ENCODE data around the gene CELF5.
"Not testable (repeated sequence)": the region's sequence is repeated elsewhere in the genome, so short reads cannot be mapped to it uniquely, and the experiment has no call there.

Gene CELF5

DNA sequence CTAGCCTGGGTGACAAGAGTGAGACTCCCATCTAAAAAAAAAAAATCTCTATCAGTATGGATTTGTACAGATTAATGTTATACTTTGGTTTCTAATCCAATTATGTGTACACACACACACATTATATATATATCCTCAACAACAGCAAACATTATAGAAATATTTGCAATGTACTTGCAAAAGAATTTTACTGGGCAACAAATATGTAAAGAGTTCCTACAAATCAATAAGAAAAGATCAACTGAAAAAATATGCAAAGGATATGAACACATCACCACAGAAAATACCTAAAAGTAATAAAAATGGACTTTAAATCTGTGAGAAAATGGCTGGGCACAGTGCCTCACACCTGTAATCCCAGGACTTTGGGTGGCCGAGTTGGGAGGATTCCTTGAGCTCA, 101.0 kb downstream of the CELF5 start:
- no peak for ATAC-seq

DNA sequence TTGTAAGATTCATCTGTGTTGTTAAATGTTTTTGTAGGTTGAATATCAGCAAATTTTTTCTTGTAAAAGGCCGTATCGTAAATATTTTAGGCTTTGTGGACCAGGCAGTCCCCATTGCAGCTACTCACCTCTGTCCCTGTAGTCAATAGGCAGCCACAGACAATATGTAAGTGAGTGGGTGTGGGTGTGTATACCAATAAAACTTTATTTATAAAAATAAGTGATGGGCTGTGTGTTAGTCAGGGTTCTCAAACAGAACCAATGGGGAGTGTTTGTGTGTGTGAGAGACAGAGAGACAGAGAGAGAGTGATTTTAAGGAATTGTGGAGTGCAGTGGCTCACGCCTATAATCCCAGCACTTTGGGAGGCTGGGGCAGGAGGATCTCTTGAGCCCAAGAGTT, 104.3 kb downstream of the CELF5 start:
- ATAC-seq = no peak

DNA sequence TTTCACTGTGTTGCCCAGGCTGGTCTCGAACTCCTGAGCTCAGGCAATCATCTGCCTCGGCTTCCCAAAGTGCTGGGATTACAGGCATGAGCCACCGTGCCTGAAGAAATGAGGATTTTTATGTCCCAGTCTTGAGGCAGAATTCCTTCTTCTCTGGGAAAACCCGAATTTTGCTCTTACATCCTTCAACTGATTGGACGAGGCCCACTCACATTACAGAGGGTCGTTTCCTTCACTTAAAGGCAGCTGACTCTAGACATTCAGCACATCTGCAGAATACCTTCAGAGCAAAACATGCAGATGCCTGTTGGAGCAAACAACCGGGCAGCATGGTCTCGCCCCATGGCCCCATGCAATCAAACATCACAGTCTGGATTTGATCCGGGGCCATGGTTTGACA, 105.6 kb downstream of the CELF5 start:
- ATAC-seq = no peak

DNA sequence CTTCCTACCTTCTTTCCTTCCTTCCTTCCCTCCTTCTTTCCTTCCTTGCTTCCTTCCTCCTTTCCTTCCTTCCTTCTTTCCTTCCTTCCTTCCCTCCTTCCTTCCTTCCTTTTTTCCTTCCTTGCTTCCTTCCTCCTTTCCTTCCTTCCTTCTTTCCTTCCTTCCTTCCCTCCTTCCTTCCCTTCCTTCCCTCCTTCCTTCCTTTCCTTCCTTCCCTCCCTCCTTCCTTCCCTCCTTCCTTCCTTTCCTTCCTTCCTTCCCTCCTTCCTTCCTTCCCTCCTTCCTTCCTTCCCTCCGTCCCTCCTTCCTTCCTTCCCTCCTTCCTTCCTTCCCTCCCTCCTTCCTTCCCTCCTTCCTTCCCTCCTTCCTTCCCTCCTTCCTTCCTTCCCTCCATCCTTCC, 107.8 kb downstream of the CELF5 start:
- not testable (repeated sequence) for ATAC-seq

DNA sequence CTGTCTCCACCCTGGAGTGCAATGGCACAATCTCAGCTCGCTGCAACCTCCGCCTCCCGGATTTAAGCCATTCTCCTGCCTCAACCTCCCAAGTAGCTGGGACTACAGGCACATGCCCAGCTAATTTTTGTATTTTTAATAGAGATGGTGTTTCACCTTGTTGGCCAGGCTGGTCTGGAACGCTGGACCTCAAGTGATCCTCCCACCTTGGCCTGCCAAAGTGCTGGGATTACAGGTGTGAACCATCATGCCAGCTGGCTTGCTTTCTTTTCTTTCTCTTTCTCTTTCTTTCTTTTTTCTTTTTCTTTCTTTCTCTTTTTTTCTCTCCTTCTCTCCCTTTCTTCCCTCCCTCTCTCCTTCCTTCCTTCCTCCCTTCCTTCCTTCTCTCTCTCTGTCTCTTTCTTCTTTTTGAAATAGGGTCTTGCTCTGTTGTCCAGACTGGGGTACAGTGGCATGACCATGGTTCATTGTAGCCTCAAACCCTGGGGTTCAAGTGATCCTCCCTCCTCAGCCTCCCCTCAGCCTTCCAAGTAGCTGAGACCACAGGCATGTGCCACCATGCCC, 108.6 kb downstream of the CELF5 start:
- no peak for ATAC-seq

DNA sequence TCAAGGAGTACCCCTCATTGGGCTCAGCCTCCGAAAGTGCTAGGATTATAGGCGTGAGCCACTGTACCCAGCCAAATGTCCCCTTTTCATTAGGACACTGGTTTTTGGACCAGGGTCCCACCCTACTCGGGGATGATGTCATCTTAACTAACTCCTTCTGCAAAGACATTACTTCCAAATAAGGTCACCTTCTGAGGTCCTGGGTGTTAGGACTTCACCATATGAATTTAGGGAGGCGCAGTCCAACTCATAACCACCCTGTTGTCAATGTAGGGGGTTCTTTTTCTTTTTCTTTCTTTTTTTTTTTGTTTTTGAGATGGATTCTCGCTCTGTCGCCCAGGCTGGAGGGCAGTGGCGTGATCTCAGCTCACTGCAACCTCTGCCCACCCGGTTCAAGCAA, 109.2 kb downstream of the CELF5 start:
- no peak for ATAC-seq

DNA sequence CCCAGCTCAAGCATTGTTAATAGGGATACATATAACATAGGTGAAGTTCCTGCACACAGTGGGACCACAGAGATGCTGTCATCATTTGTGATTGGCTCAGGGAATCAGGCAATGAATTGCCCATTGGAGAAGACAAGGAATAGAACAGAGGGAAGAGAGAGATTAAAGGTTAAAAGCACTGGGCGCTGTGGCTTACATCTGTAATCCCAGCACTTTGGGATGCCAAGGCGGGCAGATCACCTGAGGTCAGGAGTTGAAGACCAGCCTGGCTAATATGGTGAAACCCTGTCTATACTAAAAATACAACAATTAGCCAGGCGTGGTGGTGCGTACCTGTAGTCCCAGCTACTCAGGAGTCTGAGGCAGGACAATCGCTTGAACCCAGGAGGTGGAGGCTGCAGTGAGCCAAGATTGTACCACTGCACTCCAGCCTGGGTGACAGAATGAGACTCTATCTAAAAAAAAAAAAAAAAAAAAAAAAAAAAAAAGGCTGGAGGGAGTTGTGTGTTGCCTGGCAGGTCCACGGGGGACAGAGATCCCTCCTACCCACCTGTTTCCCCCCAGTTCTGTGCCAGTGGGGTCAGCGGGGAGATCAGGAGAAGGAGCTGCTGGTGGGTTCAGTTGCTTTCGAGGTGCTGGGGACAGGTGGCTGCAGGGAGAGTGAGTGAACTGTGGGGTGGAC, 110.4 kb downstream of the CELF5 start:
- not testable (repeated sequence) for ATAC-seq

DNA sequence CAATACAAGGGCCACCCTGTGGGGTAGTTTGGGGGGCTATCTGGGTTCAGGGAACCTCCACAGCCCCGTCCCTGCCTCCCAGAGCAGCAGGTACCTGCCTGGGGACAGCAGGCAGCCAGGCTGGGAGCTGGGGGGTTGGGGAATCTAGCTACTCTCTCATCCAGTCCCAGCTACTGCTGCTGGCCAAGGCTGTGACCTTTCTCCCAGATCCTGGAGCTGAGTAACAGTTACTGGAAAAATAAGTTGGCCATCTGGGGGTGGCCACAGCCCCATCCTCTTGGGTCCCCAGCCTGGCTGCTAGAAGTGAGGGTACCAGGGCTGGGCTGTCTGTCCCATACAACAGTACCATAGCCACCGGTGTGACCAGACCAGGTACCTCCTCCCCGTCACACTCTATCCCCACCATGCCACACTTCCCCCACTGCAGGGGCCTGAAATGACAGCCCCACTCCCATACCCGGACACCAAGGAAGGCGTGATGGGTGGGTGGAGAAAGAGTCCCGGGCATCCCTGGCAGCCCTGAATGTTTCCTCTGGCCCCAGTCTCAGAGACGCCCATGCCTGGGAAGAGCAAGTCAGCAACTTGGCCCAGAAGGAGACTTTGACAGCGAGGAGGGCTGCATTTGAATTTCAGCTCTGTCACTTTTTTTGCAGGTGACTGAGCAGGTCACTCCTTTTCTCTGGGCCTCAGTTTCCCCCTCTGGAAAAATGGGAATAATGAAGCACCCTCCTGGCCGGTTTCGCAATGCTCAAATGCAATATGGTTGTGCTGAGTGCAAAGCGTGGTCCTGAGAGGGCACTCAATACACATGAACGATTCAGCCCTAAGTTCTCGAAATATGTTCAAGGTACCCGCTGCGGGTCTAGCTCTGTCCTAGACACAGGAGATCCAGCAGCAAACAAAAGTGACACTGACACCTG, 111.2 kb downstream of the CELF5 start:
- ATAC-seq = no peak

DNA sequence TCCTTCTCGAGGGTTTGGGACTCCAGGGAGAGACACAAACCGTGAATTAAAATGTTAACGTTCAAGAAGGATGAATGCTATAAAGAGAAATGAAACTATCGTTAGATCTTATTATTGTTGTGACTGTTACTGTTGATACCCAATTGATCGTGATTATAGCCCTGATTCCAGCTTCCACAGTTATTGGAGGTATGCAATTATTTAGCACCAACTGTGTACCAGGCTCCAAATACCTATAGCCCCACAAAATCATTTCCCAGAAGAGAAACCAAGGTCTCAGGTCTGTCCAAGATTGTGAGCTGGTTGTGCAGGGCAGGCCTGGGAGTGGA, 111.9 kb downstream of the CELF5 start:
- ATAC-seq = no peak

DNA sequence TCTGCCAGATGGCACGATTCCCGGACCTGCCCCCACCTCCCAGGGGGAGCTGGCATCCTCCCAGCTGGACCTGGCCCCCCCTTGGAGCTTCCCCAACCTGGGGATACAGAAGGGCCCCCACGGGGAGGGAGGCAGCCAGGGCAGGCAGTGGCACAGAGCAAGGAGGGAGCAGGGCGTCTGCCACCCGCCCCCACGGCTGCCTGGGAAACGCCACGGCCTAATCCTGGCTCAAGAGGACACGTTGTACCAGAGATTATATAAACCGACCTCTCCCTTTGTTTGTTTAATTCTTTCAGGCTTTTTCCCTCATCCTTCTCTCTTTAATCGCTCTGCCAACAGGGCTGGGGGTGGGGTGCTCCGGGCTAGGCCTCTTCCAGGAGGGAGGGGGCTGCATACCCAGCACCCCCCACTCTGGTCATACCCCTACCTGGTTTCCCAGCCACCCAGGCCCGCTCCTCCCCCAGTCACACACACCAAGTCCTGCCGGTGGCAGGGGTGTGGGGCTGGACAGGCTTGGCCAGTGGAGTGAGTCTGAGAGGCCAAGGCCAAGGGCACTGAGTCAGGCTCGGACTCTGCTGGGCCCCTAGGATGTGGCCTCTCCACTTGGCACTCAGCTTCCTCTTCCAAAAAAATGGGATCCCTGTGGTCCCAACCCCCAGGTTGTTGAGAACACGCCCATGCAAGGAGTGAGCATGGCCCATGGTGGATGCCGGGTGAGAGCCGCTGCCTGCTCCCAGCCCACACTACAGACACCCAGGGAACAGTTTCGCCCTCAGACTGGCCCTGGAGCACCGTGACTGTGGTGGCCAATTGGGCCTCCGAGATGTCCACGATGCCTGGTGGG, 112.4 kb downstream of the CELF5 start:
- ATAC-seq = no peak

DNA sequence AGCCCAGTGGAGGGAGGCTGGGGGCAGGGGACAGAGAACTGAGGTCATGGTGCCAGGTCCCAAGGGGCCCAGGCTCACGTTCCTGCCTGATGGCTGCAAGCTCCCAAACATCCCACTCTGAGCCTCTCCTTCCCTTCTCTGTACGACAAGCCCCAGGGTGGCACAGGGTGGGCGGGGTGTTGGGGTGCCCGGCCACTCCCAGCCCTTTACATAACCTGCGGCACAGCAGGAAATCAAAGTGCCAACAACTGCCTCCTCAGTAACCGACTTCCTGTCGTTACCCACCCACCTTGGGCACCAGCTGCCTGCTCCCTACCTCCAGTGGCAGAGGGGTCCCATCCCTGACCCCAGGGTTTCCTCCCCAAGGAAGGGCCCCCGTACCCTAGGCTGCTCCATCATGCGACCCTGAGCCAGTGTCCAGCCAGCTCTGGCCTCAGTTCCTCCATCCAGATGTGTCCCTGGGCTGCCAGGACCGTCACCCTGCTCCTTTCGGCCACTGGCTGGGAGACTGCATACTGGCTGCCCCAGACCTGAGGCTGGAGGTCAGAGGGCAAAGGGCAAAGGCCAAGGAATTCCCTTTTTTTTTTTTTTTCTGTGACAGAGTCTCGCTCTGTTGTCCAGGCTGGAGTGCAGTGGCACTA, 114.2 kb downstream of the CELF5 start:
- peak; percentile 56 to 78 for ATAC-seq

DNA sequence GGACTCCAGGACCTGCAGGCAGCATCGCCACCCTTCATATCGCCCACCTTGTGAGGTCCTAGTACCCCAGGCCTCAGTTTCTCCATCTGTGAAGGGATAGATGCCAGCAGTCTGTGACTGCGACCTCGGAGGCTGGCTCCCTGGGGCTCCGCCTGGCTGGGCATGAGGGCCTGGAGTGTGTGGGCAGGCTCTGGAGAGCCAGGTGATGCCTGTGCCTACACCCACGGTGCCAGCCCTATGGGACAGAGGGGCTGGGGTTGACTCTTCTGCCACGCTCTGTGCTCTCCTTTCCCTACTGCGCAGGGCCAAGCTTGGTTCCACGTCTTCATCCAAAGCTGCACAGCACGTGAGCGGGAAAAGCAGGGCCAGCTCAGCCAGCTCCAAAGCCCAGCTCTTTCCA, 115.9 kb downstream of the CELF5 start:
- ATAC-seq = no peak

DNA sequence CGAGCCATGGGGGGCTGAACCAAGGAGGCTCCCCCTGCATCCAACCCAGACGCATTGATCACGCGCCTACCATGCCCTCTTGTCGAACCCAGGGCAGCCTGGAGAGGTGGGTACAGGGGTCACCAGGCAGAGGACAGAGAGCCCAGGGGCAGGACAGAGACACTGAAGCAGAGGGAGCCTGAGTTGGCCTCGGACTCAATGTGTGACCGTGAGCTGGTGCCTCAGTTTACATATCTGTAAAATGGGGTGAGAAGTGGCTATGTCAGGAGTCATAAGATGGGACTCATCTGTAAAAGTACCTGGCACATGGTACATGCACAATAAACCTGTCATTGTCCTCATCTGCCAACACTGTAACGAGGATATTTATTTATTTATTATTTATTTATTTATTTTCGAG, 117.8 kb downstream of the CELF5 start:
- no peak for ATAC-seq

DNA sequence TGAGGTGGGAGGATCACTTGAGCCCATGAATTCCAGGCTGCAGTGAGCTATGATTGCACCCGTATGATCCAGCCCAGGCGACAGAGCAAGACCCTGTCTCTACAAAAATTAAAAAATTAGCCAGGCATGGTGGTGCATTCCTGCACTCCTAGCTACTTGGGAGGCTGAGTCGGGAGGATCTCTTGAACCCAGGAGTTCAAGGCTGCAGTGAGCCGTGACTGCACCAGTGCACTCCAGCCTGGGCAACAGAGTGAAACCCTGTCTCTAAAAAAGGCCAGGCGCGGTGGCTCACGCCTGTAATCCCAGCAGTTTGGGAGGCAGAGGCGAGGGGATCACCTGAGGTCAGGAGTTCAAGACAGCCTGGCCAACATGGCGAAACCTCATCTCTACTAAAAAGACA, 118.5 kb downstream of the CELF5 start:
- ATAC-seq = not testable (repeated sequence)

DNA sequence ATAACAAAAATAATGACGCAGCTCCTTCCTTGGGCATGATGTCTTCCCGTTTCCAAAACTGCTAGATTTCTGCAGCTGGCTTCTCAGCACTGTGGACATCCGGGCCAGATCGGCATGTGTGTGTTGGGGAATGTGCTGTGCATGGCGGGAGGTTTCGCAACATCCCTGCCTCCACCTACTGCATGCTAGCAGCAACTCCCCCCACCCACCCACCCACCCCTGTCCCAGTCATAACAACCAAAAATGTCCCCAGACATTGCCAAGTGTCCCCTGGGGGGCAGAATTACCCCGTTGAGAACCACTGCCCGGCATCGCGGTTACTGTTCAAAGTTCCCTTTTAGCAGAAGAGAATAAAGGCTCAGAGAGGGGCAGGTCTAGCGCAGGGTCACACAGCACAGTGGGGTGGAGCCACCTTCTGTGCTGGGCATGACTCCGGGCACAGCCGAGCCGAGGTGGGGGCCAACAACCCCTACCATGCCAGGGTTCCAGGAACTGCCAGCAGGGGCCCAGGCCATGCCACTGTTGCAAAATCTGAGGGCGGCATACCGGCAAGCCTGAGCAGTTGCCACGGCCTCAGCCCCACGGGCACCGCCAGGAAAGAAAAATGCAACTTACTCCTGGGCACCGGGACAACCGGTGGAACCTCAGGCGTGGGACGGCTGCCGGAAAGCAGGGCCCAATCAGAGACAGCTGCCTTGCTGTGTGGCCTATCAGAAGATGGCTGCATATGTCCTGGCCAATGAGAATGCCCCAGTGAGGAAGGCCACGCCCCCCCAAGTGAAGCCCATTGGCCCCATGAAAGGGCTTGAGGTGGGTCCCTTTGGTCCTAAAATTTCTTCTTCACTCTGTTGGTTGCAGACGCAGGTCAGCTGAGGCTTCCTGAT, 119.4 kb downstream of the CELF5 start:
- ATAC-seq = peak; percentile 71 to 90

DNA sequence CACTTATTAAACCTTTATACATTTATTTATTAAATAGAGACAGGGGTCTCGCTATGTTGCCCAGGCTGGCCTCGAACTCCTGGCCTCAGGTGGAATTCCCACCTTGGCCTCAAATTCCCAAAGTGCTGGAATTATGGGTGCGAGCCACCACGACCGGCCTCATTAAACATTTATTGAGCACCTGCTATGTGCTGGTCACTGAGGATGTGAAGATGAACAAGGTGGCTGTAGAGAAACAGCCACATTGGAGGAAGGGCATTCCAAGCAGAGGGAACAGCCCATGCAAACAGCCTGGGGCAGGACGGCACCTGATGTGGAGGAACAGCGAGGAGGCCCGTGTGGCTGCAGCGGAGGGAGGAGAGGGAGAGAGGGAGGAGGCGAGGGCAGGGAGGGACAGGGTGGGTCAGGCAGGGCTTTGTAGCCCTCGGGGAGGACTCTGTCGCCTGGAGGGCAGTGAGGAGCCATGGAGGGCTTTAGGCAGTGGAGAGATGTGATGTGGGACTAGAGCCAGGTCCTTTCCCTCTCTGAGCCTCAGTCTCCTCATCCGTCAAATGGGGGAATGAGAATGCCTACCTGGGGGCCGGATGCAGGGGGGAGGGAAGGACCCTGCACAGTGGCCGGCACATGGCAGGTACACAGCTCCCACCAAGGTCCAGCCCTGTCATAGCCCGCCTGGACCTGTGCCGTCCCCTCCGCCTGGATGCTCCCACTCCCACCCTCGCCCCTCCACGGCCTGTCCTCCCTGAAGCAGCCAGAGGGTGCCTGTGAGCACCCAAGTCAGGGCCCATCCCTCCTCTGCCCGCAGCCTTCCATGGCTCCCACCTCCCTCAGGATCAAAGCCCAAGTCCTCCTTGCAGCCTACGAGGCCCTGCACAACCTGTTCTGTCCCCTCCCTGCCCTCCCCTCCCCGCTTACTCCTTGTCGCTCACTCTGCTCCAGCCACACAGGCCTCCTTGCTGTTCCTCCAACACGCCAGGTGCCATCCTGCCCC, 120.4 kb downstream of the CELF5 start:
- no peak for ATAC-seq

DNA sequence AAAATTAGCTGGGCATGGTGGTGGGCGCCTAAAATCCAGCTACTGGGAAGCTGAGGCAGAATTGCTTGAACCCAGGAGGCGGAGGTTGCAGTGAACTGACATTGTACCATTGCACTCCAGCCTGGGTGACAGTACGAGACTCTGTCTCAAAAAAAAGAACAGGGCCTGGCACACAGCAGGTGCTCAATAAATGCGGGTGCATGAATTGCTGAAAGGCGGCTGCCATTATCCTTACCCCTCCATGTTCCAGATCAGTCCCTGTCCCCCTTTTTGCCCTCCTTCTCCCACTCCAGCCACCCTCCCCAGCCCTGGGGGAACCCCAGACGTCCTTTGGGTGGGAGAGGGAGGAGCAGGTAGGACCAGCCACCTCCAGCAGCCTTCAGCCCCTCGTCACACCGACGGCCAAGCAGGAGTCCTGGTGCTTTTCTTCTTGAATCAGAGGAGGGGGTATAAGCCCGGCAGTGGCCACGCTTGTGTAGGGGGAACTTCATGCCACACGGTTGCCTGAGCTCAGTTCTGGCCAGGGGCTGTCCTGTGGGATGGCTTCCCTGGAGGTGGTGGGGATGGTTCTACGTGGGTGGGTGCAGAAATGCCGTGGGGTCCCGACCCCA, 121.5 kb downstream of the CELF5 start:
- ATAC-seq = no peak

Data from activated CD4-positive, CD25-positive, alpha-beta regulatory T cell treated with anti-CD3 and anti-CD28 coated beads, Interleukin-2, amount 50 U/mL, for 24 hours (primary cell).